ENCODE results near the gene IARS1.

IARS1 gene

DNA sequence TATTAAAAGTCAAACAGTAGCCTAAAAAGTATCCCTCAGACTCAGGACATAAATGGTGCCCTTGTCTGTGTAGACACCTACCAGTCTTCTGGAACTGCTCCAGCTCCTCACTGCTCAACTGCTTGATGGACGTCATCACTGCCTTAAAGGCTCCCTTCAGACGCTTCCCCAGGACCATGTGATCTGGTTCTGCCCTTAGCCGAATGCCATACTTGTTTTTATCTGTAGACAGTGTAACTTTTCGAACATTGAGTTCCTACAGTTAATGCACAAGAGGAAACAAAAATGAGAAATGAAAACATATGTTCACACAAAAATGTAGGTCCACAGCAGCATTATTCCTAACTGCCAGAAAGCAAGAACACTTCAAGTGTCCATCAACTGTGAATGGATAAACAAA lies 46.2 kb downstream of the IARS1 start:
- DNase-seq (ENCODE audit: extremely low read depth in 1 of 2, low read depth in 1 of 2), result no peak

DNA sequence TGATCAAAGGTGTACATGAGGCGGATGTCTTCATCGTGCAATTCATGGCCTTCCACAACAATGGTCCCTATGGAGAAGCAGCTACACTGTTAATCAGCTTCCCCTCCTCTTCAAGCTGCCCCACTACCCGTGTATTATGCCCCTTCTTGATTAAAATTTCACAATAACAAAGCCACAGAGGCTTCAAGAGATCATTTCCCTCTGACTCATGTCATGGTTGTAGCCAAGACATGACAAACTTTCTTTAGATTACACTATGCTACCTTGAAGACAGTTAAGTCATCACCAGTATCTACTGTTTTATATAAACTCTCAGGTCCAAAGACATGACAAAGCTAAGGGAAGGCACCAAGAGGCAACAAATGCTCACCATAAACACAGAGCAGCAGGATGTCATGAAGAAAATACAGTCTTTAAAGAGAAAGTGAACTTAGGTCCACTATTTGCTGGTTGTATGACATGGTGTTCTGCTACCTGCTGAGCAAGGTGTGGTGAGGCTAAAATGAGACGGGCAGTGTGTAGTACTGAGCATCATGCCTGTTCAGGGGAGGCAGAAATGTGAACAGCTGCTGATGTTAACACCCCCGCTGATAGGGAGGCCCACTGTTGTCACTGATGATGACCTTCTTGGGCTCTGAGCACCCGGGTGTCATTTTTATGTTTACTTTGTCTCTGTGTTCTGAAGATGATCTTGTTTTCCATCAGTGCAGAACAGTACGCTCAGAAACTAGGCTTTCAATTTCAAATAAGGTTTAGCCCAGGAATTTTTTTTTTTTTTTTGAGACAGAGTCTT lies 48.3 kb downstream of the IARS1 start:
- no peak for DNase-seq (ENCODE audit: extremely low read depth in 1 of 2, low read depth in 1 of 2)
